ENCODE data around the gene LSM7.

Gene LSM7

DNA sequence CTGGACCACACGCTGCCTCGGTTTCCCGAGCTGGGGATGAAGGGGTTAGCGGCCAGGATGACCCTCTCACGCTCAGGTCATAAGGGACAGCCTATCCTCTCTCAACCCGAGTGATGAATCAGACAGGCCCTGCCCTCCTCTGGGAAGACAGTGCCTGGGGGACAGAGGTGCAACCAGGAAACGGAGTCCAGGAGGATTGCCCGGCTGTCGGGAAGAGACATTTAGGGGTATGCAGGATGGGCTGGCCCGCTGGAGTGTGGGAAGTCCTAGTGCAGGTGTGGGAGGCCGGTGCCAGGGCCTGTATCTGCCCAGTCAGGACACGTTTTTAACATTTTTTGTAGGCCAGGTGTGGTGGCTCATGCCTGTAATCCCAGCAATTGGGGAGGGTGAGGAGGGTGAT, 8.3 kb downstream of the LSM7 start:
- no peak for DNase-seq

DNA sequence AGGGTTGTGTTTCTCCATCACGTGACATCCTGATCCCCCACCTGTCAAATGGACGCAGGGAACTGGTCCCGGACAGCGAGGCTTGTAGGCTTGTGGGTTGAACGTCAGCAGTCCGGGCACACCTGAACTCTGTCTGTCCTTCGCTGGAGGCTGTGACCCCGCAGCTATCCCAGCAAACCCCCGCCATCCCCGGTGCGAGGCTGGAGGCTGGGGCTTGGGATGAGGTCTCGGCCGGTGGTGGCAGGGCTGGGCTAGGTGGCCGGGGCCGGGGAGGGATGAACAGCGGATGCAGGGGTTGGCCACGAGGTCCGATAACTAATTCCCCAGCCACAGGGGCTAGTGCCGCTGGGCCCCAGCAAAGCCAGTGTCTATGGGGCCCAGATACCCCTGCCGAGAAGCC, 8.8 kb downstream of the LSM7 start:
- no peak for DNase-seq

DNA sequence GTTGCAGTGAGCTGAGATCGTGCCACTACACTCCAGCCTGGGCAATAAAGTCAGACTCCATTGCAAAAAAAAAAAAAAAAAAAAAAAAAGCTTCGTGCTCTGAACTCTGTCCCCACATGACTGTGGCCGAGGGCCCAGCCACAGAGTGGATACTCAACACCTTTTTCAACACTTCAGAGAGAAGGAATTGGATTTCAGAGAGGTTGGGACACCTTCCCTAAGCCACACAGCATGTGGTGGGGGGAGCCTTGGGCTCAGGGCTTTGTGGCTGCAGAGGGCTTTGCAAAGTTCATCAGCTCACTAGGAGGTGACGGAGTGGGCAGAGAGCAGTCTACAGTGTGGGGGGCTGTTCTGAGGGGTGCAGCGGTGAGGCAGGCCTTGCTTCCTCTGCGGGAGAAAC, 9.5 kb downstream of the LSM7 start:
- DNase-seq = no peak

DNA sequence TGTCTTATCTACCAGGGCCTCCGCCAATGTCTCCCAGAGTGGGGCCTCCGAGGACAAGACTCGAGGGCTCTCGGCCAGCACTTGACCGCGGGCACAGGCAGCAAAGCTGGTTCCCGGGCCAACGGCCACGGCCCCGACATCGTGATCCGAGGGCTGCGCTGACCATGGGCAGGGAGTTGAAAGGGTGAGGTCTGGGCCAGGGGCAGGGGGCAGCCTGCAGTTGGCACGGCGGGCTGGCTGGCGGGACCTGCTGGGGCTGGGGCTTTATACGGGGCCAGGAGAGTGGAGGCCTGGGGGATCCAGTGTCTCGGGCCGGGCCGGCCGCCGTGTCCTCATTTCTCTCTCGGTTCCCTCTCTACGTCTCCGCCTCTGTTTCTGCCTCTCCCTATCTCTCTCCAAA, 10.6 kb downstream of the LSM7 start:
- no peak for DNase-seq

GRCh38 chr19:2317300-2317699, 11.1 kb downstream of the LSM7 start:
- no peak for DNase-seq

DNA sequence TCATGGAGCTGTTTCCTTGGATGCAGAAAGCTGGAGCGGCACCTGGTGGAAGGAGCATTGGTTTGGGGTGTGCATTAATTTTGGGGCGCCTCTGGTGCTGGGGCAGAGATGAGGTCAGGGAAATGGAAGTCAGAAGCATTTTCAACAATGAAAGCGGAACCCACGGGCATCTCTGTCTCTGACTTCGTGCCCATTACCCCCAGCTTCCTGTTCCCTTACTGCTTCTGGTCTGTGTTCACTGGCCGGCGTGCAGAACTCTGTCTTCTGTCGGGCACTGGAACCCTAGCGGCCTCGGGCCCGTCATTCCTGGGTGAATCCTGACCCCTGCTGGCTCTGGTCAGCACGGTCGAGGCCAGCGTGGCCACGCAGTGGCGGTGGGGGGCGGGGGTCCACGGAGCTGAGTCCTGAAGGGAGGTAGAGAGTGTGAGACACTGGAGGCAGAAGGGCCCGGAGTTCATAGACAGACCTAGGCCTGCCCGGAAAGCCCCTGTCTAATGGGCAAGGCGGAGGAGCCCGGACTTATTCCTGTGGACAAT, 12.5 kb downstream of the LSM7 start:
- no peak for DNase-seq

DNA sequence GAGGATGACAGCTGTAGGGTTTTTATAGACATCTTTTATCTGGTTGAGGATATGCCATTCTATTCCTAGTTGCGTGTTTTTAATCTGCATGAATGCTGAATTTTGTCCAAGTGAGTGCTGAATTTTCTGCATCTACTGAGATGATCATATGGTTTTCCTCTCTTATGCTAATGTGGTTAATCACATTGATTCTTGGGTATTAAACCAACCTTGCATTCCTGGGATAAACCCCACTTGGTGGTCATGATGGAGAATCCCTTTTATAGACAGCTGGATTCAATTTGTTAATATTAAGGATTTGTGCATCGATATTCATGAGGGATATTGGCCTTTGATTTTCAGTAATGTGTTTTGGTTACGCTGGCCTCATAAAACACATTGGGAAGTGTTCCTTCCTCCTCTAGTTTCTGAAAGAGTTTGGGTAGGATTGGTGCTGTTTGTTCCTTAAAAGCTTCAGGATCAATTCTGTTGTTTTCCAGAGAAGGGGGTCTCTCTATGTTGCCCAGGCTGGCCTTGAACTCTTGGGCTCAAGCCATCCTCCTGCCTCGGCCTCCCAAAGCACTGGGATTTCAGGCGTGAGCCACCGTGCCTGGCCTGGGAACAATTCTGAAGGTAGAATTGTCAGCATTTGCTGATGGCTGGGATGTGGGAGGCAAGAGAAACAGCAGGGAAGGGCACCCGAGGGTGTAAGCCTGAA, 13.1 kb downstream of the LSM7 start:
- no peak for DNase-seq

DNA sequence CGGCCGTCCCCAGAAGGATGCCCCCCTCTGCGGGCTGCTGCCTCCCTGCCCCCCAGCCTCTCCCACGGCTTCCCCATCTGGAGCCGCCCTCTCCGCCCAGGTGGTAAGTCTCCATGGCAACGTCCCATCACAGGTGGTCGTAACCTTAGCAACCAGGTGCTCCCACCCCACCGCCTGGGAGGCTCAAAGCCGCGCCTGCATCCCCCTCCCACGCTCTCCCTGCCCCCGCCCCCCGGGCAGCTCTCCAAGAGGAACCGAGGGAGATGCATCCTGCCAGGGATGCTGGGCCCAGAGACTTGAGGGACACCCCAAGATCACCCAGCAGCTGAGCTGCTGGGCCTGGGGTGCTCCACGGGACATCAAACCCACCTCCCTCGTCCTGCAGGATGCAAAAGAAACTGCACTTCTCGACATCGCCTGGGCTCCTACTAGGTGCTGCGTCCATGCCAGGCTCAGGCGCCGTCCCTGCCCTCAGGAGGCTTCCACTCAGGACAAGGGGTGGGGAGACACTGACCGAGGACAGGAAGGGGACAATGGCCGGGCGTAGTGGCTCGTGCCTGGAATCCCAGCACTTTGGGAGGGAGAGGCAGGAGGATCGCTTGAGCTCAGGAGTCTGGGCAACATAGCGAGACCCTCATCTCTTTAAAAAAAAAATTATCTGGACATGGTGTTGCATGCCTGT, 15.4 kb downstream of the LSM7 start:
- DNase-seq = no peak

DNA sequence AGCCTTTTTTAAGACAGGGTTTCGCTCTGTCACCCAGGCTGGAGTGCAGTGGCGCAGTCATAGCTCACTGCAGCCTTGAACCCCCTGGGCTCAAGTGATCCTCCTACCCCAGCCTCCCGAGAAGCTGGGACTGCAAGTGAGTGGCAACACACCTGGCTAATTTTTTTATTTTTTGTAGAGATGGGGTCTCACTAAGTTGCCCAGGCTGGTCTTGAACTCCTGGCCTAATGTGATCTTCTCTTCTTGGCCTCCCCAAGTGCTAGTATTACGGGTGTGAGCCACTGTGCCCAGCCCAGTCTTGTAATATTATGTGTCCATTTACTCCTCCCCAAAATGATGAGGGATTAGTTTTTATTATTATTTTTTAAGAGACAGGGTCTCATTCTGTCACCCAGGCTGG, 17.3 kb downstream of the LSM7 start:
- DNase-seq = no peak

GRCh38 chr19:2309734-2310362, 18.5 kb downstream of the LSM7 start:
- DNase-seq = peak; percentile 31

DNA sequence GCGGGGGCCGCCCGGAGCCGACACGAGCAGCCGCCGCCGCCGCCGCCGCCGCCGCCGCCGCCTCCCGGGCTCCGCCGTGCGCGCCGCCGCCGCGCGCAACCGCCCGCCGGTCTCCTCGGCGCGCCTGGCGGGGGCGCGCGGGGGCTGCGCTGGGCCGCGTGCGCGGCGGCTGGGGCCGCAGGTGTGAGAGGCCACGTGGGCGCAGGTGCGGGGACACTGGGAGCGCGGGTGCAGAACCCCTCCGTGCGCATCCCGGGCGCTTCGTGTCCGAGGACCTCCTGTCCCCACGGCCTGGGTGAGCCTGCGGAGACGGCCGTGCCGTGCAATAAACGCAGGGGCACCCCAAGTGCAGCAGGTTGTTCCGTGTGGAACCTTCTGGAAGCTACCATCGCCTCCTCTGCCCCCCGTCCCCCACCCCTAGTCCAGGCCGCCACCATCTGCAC, 20.3 kb downstream of the LSM7 start, which contains the start of gene LINGO3:
TSS of gene LINGO3 (minus strand) at position 41 of the 443 bp plus-strand sequence. CDS start 16,378 bp downstream, outside the sequence.
- DNase-seq = no peak

DNA sequence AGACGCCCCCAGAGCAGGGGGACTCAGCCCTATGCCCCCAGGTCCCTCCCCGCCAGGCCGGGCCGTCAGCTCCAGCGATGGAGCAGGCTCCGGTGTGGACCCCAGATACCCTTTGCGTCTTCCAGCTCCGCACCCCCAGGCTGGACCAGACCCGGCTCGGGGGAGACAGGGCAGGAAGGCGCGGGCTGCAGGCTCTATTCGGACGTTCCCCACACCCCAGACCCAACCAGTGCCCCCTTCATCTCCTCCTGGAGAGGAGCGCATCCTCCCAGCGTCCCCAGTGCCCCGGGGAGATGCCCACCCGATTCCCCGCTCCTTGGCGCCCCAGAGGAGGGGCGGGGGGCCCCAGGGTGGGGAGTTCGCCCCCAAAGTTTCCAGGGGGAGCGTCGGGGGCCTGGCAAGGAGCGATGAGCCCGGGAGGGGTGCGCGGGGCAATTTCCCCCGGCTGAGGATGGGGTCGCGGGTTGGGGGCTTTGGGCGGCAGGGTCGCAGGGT, 20.8 kb downstream of the LSM7 start:
- no peak for DNase-seq

DNA sequence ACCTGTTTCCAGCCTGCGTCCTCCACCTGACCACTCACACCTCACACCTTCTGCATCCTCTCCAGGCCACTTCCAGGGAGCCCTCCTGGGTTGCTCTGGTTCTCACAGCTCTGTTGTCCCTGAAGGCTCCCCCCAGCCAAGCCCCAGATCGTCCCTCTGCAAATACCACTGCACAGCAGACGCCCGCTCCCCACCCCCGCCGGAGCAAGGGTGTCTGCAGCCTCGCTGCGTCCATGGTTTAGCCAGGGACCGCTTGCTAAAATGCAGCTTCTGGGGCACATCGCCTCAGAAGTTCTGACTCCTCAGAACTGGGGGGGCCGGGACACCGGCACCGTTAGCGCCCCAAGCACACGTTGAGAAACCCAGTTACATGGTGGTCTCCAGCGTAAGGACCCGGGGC, 21.4 kb downstream of the LSM7 start:
- no peak for DNase-seq

- no peak for DNase-seq
These were observed 22.0 kb downstream of the LSM7 start for GRCh38 chr19:2306281-2306806.

GRCh38 chr19:2305452-2306280, 22.7 kb downstream of the LSM7 start:
- no peak for DNase-seq

- DNase-seq = no peak
These were observed 25.1 kb downstream of the LSM7 start for GRCh38 chr19:2303211-2303798.

- no peak for DNase-seq
These were observed 25.8 kb downstream of the LSM7 start for GRCh38 chr19:2302319-2303210.

GRCh38 chr19:2300533-2300932, 27.9 kb downstream of the LSM7 start:
- DNase-seq = no peak

GRCh38 chr19:2296141-2296540, 32.2 kb downstream of the LSM7 start:
- DNase-seq = no peak

GRCh38 chr19:2294687-2295335, 33.6 kb downstream of the LSM7 start:
- no peak for DNase-seq

Data from T1000 (cell line).